ENCODE results near the gene CUBN. TPM values are rescaled to one million over a fixed set of nuclear protein-coding genes. Genes with fewer than 3 reads are reported as not detected.

Gene CUBN
- total RNA-seq, 2 donors from 2014 or later, result 1.3 to 9.7 TPM

DNA sequence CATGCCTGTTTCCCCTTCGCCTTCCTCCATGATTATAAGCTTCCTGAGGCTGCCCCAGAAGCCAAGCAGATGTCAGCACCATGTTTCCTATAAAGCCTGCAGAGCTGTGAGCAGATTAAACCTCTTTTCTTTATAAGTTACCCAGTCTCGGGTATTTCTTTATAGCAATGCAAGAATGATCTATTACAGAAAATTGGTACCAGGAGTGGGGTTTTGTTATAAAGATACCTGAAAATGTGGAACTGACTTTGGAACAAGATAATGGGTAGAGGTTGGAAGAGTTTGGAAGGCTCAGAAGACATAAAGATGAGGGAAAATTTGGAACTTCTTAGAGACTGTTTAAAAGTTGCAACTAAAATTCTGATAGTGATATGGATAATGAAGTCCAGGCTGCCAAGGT lies 307.6 kb downstream of the CUBN start:
- Histone ChIP-seq H3K36me3 (no peaks in the 10 kb centered on the region), H3K4me1 (replicated peaks) (no peaks in the 10 kb centered on the region), H3K9me3 (no peaks in the 10 kb centered on the region), H3K27me3 (replicated peaks; ENCODE audit: insufficient read depth) (no peaks in the 10 kb centered on the region), H3K4me3 (no peak overlapping the region), H3K27ac (no peak overlapping the region)
- WGBS, result 97% methylated on average over 2 of the region's 2 CpGs
- intact Hi-C loops (cut with DNase I), result no loop called here
- no peak for DNase-seq (ENCODE audit: low spot score)
- TF ChIP-seq POLR2A (IDR thresholded peaks at IDR 0.05) (no peak), POLR2AphosphoS5 (IDR thresholded peaks at IDR 0.05) (no peak), CTCF (IDR thresholded peaks at IDR 0.05) (no peak)

- 93% methylated on average over 5 of the region's 5 CpGs for WGBS
- intact Hi-C loops (cut with DNase I), result no loop called here
- DNase-seq (ENCODE audit: low spot score), result no peak
- Histone ChIP-seq H3K36me3 (no peaks in the 10 kb centered on the region), H3K4me1 (replicated peaks) (no peaks in the 10 kb centered on the region), H3K9me3 (no peaks in the 10 kb centered on the region), H3K4me3 (no peak overlapping the region), H3K27me3 (replicated peaks; ENCODE audit: insufficient read depth) (no peaks in the 10 kb centered on the region), H3K27ac (no peak overlapping the region)
- TF ChIP-seq POLR2A (IDR thresholded peaks at IDR 0.05) (no peak), CTCF (IDR thresholded peaks at IDR 0.05) (no peak), POLR2AphosphoS5 (IDR thresholded peaks at IDR 0.05) (no peak)
Measured at GRCh38 chr10:16820421-16820820, 309.2 kb downstream of the CUBN start.

DNA sequence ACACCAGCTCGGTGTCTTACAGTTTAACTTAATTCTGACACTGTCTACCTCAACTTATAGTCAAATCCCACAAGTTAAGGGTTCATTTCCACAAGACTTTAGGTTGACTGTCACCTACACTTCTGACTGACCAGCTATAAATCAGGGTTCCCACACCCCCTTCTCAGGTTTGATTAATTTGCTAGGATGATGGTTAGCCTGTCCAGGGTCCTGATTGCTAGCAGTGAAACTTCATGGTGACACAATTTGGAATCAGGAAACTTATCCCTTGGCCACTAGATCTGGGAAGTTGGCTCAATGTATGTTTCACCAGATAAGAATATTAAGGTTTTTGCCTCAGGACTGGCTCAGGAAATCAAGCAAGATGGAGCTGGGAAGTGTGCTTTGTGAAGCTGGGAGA lies 309.6 kb downstream of the CUBN start:
- TF ChIP-seq POLR2A (IDR thresholded peaks at IDR 0.05) (no peak), CTCF (IDR thresholded peaks at IDR 0.05) (no peak), POLR2AphosphoS5 (IDR thresholded peaks at IDR 0.05) (no peak)
- Histone ChIP-seq H3K27me3 (replicated peaks; ENCODE audit: insufficient read depth) (no peaks in the 10 kb centered on the region), H3K4me1 (replicated peaks) (no peaks in the 10 kb centered on the region), H3K27ac (no peak overlapping the region), H3K4me3 (no peak overlapping the region), H3K36me3 (no peaks in the 10 kb centered on the region), H3K9me3 (no peaks in the 10 kb centered on the region)
- no peak for DNase-seq (ENCODE audit: low spot score)
- WGBS, result 90% methylated on average over 1 of the region's 1 CpG
- intact Hi-C loops (cut with DNase I), result no loop called here

GRCh38 chr10:16819436-16819835 lies 310.2 kb downstream of the CUBN start:
- Histone ChIP-seq H3K9me3 (no peaks in the 10 kb centered on the region), H3K27me3 (replicated peaks; ENCODE audit: insufficient read depth) (no peaks in the 10 kb centered on the region), H3K27ac (no peak overlapping the region), H3K36me3 (no peaks in the 10 kb centered on the region), H3K4me3 (no peak overlapping the region), H3K4me1 (replicated peaks) (no peaks in the 10 kb centered on the region)
- no peak for DNase-seq (ENCODE audit: low spot score)
- no peak for TF ChIP-seq POLR2AphosphoS5 (IDR thresholded peaks at IDR 0.05)
- no peak for TF ChIP-seq CTCF (IDR thresholded peaks at IDR 0.05)
- no peak for TF ChIP-seq POLR2A (IDR thresholded peaks at IDR 0.05)
- intact Hi-C loops (cut with DNase I), result no loop called here
- WGBS, result 55% methylated on average over 3 of the region's 3 CpGs

DNA sequence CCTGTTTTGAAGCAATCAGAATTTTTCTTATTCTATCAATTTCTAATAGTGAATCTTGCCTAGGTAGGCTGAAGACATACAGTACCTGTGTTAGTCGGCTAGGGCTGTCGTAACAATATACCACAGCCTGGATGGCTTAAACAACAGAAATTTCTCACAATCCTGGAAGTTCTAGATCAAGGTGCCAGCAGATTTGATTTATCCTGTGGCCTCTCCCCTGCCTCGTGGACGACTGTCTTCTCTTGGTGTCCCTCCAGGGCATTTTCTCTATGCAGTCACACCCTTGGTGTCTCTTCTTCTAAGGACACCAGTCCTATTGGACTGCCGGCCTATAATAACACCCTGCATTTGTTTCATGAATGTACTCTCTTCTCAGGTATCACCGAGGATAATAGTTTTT lies 310.6 kb downstream of the CUBN start:
- intact Hi-C loops (cut with DNase I), result no loop called here
- WGBS, result 51% methylated on average over 6 of the region's 6 CpGs
- no peaks in the 10 kb centered on the region for H3K9me3 ChIP-seq
- DNase-seq (ENCODE audit: low spot score), result no peak
- no peaks in the 10 kb centered on the region for H3K36me3 ChIP-seq
- no peak overlapping the region for H3K27ac ChIP-seq
- H3K27me3 ChIP-seq (replicated peaks; ENCODE audit: insufficient read depth), result no peaks in the 10 kb centered on the region
- TF ChIP-seq CTCF (IDR thresholded peaks at IDR 0.05) (no peak), POLR2AphosphoS5 (IDR thresholded peaks at IDR 0.05) (no peak), POLR2A (IDR thresholded peaks at IDR 0.05) (no peak)
- H3K4me1 ChIP-seq (replicated peaks), result no peaks in the 10 kb centered on the region
- no peak overlapping the region for H3K4me3 ChIP-seq

Data from prostate gland (tissue), 2 donors.